C4-2B (cell line): ENCODE results near the gene SLC39A3.

Experiments used
- ZFX ChIP-seq: fragments of 450-650 bp; IDR thresholded peaks from 2 replicates; pipeline ENCODE4 v1.6.1; 2017
- TF ChIP-seq, protein P1 (sequence below): fragments of 450-650 bp; conservative IDR thresholded peaks from 2 replicates; pipeline ENCODE4 v1.5.1; 2017; ENCODE audit warnings: mild to moderate bottlenecking

GRCh38 chr19:2726160-2726855, 13.5 kb downstream of the SLC39A3 start:
- TF ChIP-seq, protein P1, sequence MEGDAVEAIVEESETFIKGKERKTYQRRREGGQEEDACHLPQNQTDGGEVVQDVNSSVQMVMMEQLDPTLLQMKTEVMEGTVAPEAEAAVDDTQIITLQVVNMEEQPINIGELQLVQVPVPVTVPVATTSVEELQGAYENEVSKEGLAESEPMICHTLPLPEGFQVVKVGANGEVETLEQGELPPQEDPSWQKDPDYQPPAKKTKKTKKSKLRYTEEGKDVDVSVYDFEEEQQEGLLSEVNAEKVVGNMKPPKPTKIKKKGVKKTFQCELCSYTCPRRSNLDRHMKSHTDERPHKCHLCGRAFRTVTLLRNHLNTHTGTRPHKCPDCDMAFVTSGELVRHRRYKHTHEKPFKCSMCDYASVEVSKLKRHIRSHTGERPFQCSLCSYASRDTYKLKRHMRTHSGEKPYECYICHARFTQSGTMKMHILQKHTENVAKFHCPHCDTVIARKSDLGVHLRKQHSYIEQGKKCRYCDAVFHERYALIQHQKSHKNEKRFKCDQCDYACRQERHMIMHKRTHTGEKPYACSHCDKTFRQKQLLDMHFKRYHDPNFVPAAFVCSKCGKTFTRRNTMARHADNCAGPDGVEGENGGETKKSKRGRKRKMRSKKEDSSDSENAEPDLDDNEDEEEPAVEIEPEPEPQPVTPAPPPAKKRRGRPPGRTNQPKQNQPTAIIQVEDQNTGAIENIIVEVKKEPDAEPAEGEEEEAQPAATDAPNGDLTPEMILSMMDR = no peak
- TF ChIP-seq ZFX = no peak
